ENCODE results near the gene ADRA2B.

The ADRA2B gene

DNA sequence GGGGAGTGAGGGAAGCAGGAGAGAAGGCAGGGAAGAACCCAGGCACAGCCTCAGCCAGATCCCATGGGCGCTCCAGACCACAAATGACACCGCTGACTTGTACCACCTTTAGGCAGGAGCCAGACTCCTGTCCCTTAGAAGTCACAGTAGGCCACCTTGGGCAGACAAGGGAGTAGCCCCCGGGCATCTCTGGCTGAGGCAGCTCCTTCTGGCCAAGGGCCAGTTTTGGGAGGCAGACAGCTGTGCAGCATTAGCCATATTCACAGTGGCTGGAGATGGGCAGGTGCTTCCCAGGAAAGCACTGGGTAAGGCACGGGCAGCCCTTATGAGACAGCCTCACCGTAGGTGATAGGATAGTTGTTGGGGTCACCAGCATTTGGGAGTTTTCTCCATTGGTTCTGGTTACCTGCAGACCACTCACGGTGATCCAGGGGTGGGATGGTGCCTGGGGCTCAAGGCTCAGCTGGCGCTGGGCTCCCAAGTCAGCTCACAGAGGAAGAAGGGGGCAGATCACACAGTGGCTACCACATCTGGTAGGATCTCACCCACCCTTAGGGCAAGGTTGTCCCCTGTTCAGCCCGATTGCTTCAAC is 19.9 kb upstream of the ADRA2B start:
- Histone ChIP-seq H3K4me3 (ENCODE audit: low read depth in 1 of 5, low read length in 5 of 5) (no peak overlapping the region), H3K27ac (ENCODE audit: low read depth, low read length) (no peak overlapping the region), H3K9ac (ENCODE audit: low read length in 5 of 5) (no peak overlapping the region), H3K9me3 (ENCODE audit: control insufficient read depth in 5 of 5, low read length in 5 of 5) (no peaks in the 10 kb centered on the region), H3K4me1 (ENCODE audit: control insufficient read depth in 5 of 5, insufficient read depth in 5 of 5, low read length in 5 of 5) (no peaks in the 10 kb centered on the region), H3K27me3 (ENCODE audit: control insufficient read depth in 5 of 5, insufficient read depth in 4 of 5, low read length in 5 of 5) (peaks cover 6 to 17% (median 16%) of the 10 kb centered on the region in 5 donors), H3K36me3 (ENCODE audit: control insufficient read depth in 5 of 5, insufficient read depth in 5 of 5, low read length in 5 of 5) (no peaks in the 10 kb centered on the region)

DNA sequence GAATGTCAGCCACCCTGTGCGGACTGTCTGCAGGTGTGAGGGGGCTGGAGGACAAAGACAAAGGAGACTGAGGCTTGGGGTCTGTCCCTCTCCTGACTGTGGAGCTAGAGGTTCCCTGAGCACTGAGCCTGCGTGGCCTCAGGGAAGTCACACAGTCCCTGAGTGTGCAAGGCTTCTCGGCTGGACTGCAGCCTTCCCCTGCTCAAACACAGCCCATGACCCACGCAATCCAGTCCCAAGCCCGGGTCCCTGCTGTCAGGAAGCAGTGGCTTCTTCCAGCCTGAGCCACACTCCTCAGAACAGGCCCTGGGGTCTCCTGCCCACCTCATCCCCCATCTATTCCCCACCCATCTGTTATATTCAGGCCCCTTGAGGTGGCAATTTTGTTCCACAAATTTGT is 19.2 kb upstream of the ADRA2B start:
- Histone ChIP-seq H3K36me3 (ENCODE audit: control insufficient read depth in 5 of 5, insufficient read depth in 5 of 5, low read length in 5 of 5) (no peaks in the 10 kb centered on the region), H3K4me1 (ENCODE audit: control insufficient read depth in 5 of 5, insufficient read depth in 5 of 5, low read length in 5 of 5) (no peaks in the 10 kb centered on the region), H3K27me3 (ENCODE audit: control insufficient read depth in 5 of 5, insufficient read depth in 4 of 5, low read length in 5 of 5) (peaks cover 6 to 17% (median 16%) of the 10 kb centered on the region in 5 donors), H3K27ac (ENCODE audit: low read depth, low read length) (no peak overlapping the region), H3K4me3 (ENCODE audit: low read depth in 1 of 5, low read length in 5 of 5) (no peak overlapping the region), H3K9ac (ENCODE audit: low read length in 5 of 5) (no peak overlapping the region), H3K9me3 (ENCODE audit: control insufficient read depth in 5 of 5, low read length in 5 of 5) (no peaks in the 10 kb centered on the region)

GRCh38 chr2:96135171-96135570 is 18.8 kb upstream of the ADRA2B start:
- Histone ChIP-seq H3K36me3 (ENCODE audit: control insufficient read depth in 5 of 5, insufficient read depth in 5 of 5, low read length in 5 of 5) (no peaks in the 10 kb centered on the region), H3K9ac (ENCODE audit: low read length in 5 of 5) (no peak overlapping the region), H3K27me3 (ENCODE audit: control insufficient read depth in 5 of 5, insufficient read depth in 4 of 5, low read length in 5 of 5) (peaks cover 6 to 17% (median 17%) of the 10 kb centered on the region in 5 donors), H3K27ac (ENCODE audit: low read depth, low read length) (no peak overlapping the region), H3K4me3 (ENCODE audit: low read depth in 1 of 5, low read length in 5 of 5) (no peak overlapping the region), H3K4me1 (ENCODE audit: control insufficient read depth in 5 of 5, insufficient read depth in 5 of 5, low read length in 5 of 5) (no peaks in the 10 kb centered on the region), H3K9me3 (ENCODE audit: control insufficient read depth in 5 of 5, low read length in 5 of 5) (no peaks in the 10 kb centered on the region)

- Histone ChIP-seq H3K4me1 (ENCODE audit: control insufficient read depth in 5 of 5, insufficient read depth in 5 of 5, low read length in 5 of 5) (no peaks in the 10 kb centered on the region), H3K9me3 (ENCODE audit: control insufficient read depth in 5 of 5, low read length in 5 of 5) (no peaks in the 10 kb centered on the region), H3K9ac (ENCODE audit: low read length in 5 of 5) (no peak overlapping the region), H3K4me3 (ENCODE audit: low read depth in 1 of 5, low read length in 5 of 5) (no peak overlapping the region), H3K27ac (ENCODE audit: low read depth, low read length) (no peak overlapping the region), H3K36me3 (ENCODE audit: control insufficient read depth in 5 of 5, insufficient read depth in 5 of 5, low read length in 5 of 5) (no peaks in the 10 kb centered on the region), H3K27me3 (ENCODE audit: control insufficient read depth in 5 of 5, insufficient read depth in 4 of 5, low read length in 5 of 5) (peaks cover 6 to 19% (median 17%) of the 10 kb centered on the region in 5 donors)
These were observed 18.1 kb upstream of the ADRA2B start for GRCh38 chr2:96134421-96134820.

DNA sequence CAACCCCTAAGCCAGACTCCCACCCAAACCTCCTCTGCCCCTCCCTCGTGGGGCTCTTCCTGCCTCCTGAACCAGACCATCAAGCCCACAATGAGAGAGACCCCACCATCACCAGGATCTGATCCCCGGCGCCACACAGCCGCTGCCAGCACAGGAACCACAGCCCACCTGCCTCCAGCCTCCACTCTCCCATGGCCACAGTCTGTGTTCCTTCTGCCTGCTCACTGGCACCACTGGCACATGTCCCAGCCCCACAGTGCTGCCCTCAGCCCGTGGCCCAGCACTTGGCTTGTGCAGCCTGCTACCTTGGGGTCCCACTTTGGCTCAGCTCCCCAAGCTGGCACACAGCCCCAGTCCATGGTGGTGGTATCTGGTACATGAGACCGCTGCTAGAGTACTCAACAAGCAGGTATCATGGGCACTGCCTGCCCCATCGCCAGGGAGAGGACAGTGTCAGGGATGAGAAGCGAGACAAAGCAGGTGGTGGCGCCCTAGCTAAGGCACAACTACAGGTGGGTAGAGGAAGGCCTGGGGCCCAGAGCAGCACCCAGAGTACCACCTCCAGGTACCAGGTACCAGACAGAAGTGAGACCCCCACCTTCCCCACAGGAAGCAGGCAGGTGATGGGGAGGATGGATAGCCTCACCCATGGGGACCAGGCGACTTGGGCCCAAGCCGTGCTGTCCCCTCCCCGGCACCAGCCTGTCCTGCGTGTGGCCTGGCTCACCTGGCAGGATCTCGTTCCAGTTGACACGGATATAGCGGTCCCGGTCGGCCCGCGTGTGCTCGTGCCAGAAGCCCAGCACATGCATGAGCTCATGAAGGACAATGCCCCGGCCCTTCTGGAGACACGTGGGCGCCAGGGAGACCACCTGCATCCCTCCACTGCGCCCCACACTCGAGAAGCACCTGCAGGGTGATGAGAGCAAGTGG is 15.7 kb upstream of the ADRA2B start:
- Histone ChIP-seq H3K27ac (ENCODE audit: low read depth, low read length) (no peak overlapping the region), H3K4me1 (ENCODE audit: control insufficient read depth in 5 of 5, insufficient read depth in 5 of 5, low read length in 5 of 5) (no peaks in the 10 kb centered on the region), H3K9me3 (ENCODE audit: control insufficient read depth in 5 of 5, low read length in 5 of 5) (no peaks in the 10 kb centered on the region), H3K36me3 (ENCODE audit: control insufficient read depth in 5 of 5, insufficient read depth in 5 of 5, low read length in 5 of 5) (no peaks in the 10 kb centered on the region), H3K4me3 (ENCODE audit: low read depth in 1 of 5, low read length in 5 of 5) (no peak overlapping the region), H3K9ac (ENCODE audit: low read length in 5 of 5) (no peak overlapping the region), H3K27me3 (ENCODE audit: control insufficient read depth in 5 of 5, insufficient read depth in 4 of 5, low read length in 5 of 5) (peaks cover 6 to 19% (median 15%) of the 10 kb centered on the region in 5 donors)

DNA sequence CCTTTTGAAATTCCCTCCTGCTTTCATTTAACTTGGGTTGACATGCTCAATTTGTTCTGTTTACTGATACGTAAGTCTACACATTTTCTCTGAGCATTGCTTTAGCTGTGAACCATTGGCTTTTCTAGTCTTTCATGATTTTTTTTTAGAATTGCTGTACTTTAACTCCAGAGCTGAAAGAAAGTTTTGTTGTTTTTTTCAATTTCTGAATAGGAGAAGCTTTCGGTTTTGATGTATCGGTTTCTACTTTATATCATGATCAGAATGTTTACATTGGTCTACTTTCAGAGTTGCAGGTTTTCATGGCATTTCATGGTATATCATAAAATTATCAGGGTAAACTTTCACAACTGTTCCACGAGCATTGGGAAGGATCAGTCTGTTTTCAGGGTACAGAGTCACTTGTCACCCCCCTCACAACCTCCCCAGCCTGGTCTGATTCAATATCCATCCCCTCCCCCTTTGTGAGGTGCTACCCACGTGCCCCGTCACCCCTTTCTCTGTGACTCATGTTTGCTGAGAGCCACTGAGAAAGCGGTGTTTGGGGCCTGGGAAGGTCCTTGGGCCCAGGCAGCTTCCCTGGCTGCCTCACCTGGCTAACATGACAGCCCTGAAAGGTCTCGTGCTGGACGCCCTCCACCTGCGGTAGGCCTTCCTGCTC is 14.9 kb upstream of the ADRA2B start:
- no peaks in the 10 kb centered on the region for H3K36me3 ChIP-seq (ENCODE audit: control insufficient read depth in 5 of 5, insufficient read depth in 5 of 5, low read length in 5 of 5)
- H3K4me1 ChIP-seq (ENCODE audit: control insufficient read depth in 5 of 5, insufficient read depth in 5 of 5, low read length in 5 of 5): no peaks in the 10 kb centered on the region
- no peaks in the 10 kb centered on the region for H3K9me3 ChIP-seq (ENCODE audit: control insufficient read depth in 5 of 5, low read length in 5 of 5)
- H3K27me3 ChIP-seq (ENCODE audit: control insufficient read depth in 5 of 5, insufficient read depth in 4 of 5, low read length in 5 of 5): peaks cover 1 to 19% (median 13%) of the 10 kb centered on the region in 5 donors
- H3K9ac ChIP-seq (ENCODE audit: low read length in 5 of 5): no peak overlapping the region
- H3K4me3 ChIP-seq (ENCODE audit: low read depth in 1 of 5, low read length in 5 of 5): no peak overlapping the region
- H3K27ac ChIP-seq (ENCODE audit: low read depth, low read length): no peak overlapping the region

DNA sequence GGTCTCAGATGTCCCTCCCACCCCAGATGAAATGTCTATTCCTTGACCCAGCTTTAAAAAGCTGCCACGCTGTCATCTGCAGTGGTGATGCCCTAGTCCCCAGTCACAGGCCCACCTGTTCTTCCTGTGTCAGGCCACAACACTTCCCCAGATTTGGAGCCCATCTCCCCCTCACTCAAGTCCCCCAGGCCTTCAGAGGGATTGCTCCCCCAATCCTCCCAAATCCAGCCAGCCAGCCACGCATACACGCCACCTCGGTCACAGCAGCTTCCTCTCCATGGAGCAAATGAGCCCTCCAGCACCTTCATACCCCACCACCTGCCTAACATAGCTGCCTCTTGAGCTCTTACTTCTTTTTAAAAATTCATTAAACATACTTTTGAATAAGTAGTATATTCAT is 14.1 kb upstream of the ADRA2B start:
- Histone ChIP-seq H3K9ac (ENCODE audit: low read length in 5 of 5) (no peak overlapping the region), H3K36me3 (ENCODE audit: control insufficient read depth in 5 of 5, insufficient read depth in 5 of 5, low read length in 5 of 5) (no peaks in the 10 kb centered on the region), H3K27me3 (ENCODE audit: control insufficient read depth in 5 of 5, insufficient read depth in 4 of 5, low read length in 5 of 5) (peaks cover 0 to 16% (median 10%) of the 10 kb centered on the region in 5 donors), H3K4me3 (ENCODE audit: low read depth in 1 of 5, low read length in 5 of 5) (no peak overlapping the region), H3K27ac (ENCODE audit: low read depth, low read length) (no peak overlapping the region), H3K9me3 (ENCODE audit: control insufficient read depth in 5 of 5, low read length in 5 of 5) (no peaks in the 10 kb centered on the region), H3K4me1 (ENCODE audit: control insufficient read depth in 5 of 5, insufficient read depth in 5 of 5, low read length in 5 of 5) (no peaks in the 10 kb centered on the region)

DNA sequence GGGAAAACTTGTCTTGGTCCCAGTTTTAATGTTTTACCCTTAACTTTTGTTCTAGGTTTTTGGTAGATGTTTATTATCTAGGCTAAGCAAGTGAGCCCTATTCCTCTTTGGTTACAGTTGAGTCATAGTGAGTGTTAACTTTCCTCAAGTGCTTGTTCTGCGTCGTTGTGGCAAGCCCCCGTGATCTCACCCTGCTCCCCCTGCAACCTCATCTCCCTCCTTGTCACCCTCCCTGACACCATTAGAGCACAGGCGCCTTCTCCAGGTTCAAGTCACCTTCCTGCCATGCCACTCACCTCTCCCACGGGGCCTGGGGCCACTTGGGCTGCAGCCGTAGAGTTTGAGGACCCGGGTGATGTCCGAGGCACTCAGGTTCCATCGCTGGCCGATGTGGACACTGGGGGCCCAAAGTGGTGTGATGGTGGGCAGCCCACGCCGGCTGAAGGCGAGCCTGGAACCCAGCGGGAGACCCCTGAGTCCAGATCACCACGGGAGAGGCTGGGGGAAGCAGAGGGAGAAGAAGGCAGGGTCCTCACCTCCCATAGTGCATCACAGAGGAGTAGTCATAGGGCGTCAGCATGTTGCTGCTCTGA is 13.3 kb upstream of the ADRA2B start:
- H3K4me3 ChIP-seq (ENCODE audit: low read depth in 1 of 5, low read length in 5 of 5): no peak overlapping the region
- peaks cover 0 to 19% (median 9%) of the 10 kb centered on the region in 5 donors for H3K27me3 ChIP-seq (ENCODE audit: control insufficient read depth in 5 of 5, insufficient read depth in 4 of 5, low read length in 5 of 5)
- no peaks in the 10 kb centered on the region for H3K36me3 ChIP-seq (ENCODE audit: control insufficient read depth in 5 of 5, insufficient read depth in 5 of 5, low read length in 5 of 5)
- H3K4me1 ChIP-seq (ENCODE audit: control insufficient read depth in 5 of 5, insufficient read depth in 5 of 5, low read length in 5 of 5): no peaks in the 10 kb centered on the region
- no peak overlapping the region for H3K9ac ChIP-seq (ENCODE audit: low read length in 5 of 5)
- no peaks in the 10 kb centered on the region for H3K9me3 ChIP-seq (ENCODE audit: control insufficient read depth in 5 of 5, low read length in 5 of 5)
- H3K27ac ChIP-seq (ENCODE audit: low read depth, low read length): no peak overlapping the region

GRCh38 chr2:96128456-96128855 is 12.1 kb upstream of the ADRA2B start:
- H3K9ac ChIP-seq (ENCODE audit: low read length in 5 of 5): no peak overlapping the region
- H3K4me1 ChIP-seq (ENCODE audit: control insufficient read depth in 5 of 5, insufficient read depth in 5 of 5, low read length in 5 of 5): no peaks in the 10 kb centered on the region
- peaks cover 0 to 14% (median 6%) of the 10 kb centered on the region in 5 donors for H3K27me3 ChIP-seq (ENCODE audit: control insufficient read depth in 5 of 5, insufficient read depth in 4 of 5, low read length in 5 of 5)
- H3K36me3 ChIP-seq (ENCODE audit: control insufficient read depth in 5 of 5, insufficient read depth in 5 of 5, low read length in 5 of 5): no peaks in the 10 kb centered on the region
- H3K27ac ChIP-seq (ENCODE audit: low read depth, low read length): no peak overlapping the region
- H3K9me3 ChIP-seq (ENCODE audit: control insufficient read depth in 5 of 5, low read length in 5 of 5): no peaks in the 10 kb centered on the region
- H3K4me3 ChIP-seq (ENCODE audit: low read depth in 1 of 5, low read length in 5 of 5): no peak overlapping the region
